Measurements from ENCODE around the gene RAB3A.

DNA sequence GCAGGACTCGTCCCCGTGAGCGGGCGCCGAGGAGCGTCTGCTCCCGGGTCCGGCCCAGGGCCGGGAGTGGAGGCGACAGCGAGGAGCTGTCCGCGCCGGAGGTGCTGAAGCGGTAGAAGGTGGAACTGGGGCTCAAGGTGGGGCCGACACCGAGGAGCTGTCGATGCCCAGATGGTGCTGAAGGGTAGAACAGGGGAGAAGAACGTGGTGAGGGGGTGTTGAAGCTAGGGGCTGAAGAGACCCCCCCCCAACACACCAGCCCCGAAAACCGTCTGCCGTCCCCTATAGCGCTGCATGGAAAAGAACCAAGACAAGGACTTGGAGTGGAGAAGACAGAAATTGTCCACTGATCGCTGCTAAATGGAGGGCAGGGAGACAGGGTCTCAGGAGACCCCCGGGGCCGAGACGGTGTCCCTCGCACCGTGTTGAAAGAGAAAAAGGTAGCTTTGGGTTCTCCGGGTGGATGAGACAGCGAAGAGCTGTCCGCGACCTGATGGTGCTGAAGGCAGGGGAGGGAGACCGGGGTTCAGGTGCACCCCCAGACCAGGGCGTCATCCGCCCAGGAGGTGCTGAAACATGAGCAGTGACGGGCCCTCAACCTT is 29.5 kb upstream of the RAB3A start:
- TF ChIP-seq, protein P1, sequence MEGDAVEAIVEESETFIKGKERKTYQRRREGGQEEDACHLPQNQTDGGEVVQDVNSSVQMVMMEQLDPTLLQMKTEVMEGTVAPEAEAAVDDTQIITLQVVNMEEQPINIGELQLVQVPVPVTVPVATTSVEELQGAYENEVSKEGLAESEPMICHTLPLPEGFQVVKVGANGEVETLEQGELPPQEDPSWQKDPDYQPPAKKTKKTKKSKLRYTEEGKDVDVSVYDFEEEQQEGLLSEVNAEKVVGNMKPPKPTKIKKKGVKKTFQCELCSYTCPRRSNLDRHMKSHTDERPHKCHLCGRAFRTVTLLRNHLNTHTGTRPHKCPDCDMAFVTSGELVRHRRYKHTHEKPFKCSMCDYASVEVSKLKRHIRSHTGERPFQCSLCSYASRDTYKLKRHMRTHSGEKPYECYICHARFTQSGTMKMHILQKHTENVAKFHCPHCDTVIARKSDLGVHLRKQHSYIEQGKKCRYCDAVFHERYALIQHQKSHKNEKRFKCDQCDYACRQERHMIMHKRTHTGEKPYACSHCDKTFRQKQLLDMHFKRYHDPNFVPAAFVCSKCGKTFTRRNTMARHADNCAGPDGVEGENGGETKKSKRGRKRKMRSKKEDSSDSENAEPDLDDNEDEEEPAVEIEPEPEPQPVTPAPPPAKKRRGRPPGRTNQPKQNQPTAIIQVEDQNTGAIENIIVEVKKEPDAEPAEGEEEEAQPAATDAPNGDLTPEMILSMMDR (conservative IDR thresholded peaks at IDR 0.05; ENCODE audit: low read depth, low read length): no peak
- TF ChIP-seq EZH2 (IDR thresholded peaks at IDR 0.05; ENCODE audit: low read length, unreplicated experiment) (no peak), EZH2phosphoT487 (IDR thresholded peaks at IDR 0.05; ENCODE audit: borderline replicate concordance, low read length) (no peak)
